D341Med (cell line): ENCODE results near the gene DAPK2.
"Not testable (repeated sequence)": the region's sequence is repeated elsewhere in the genome, so short reads cannot be mapped to it uniquely, and the experiment has no call there.

Experiments
- DNase-seq: peaks from one replicate; pipeline ENCODE4 v3.0.0; 2012; ENCODE audit warnings: low spot score

Gene DAPK2

DNA sequence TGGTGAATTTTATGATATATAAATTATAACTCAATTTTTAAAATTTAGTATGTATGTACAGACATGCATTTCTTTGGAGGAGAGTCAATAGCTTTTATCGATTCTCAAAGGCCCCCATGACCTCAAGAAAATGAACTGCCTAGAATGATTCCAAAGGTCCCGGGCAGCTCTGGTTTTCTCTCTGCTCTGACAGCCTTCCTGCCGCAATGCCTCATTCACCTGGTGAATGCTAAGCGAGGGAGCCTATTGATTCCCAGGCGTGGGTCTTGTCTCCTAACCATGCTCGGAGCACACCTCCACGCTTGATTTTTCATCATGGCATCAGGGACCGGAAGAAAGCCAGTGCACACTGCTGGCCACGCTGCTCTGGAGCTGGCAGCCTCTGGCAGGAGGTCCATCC is 132.9 kb downstream of the DAPK2 start:
- no peak for DNase-seq

DNA sequence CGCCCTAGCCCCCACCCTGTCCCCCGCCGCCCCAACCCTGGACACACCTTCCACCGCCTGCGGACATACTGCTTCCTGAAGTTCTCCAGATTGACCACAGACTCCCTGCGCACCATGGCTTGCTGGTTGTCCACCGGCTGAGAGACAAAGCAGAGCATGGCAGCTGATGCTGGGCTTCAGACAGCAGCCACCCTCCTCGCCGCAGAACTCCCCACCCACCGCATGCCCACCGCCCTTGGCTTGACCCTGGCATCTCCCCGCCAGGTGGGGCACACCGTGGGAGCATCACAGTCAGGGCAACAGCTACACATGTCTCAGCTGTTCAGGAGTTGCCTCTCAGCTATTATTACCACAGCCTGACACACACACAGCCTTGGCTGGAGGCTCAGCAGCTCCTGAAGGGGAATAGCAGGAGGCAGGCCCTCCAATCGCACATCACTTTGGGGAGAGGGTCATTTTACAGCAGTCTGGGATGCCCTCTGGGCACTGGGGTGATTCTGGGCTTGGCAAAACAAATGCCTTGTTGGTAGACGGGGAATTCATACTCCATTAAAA is 134.1 kb downstream of the DAPK2 start:
- DNase-seq = no peak

- no peak for DNase-seq
Measured at GRCh38 chr15:63911160-63911559, 135.1 kb downstream of the DAPK2 start.

DNA sequence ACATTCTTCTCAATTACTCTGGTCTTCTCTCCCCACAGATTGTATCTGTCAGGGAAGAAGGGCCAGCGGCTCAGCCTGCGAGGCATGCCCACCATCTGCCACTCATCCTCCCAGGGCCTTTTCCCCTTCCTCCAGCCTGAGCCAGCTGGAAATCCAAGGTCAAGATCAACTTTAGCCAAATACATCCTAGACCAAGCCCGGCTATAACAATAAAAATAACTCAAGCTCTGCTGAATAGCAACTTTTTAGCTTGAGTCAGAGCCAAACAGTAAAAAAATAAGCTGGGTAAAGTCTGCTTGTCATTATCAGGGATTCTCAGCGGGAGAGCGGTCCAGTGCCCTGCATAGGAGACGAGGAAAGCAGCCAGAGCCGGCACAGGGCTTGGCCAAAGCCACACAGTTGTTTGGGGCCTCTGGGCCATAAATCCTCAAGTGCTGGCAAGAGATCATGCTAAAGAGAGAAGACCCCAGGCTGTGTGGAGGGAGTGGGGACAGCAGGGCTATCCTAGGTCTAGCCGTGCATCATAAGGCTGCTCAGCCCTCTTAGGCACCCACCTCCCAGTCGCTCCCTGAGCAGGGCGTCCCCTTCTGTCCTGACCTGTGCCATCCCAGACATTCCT is 136.4 kb downstream of the DAPK2 start:
- no peak for DNase-seq

- no peak for DNase-seq
Measured at GRCh38 chr15:63908991-63909390, 137.3 kb downstream of the DAPK2 start.

- DNase-seq = no peak
Measured at GRCh38 chr15:63908281-63908680, 138.0 kb downstream of the DAPK2 start.

DNA sequence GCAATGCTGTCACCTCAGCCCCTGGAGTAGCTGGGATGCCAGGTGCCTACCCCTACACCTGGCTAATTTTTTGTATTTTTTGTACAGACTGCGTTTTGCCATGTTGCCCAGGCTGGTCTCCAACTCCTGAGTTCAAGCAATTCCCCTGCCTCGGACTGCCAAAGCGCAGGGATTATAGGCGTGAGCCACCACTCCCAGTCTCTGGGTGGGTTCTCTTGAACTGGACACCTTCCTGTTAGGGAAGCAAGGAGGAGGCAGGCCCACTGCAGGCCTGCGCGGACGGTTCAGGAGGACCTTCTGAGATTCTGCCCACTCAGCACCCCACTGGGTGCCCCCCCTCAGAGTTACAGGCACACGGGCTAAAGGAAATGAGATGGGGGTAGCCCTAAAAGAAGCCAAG is 138.8 kb downstream of the DAPK2 start:
- no peak for DNase-seq

- no peak for DNase-seq
Measured at GRCh38 chr15:63906266-63906584, 140.1 kb downstream of the DAPK2 start.

DNA sequence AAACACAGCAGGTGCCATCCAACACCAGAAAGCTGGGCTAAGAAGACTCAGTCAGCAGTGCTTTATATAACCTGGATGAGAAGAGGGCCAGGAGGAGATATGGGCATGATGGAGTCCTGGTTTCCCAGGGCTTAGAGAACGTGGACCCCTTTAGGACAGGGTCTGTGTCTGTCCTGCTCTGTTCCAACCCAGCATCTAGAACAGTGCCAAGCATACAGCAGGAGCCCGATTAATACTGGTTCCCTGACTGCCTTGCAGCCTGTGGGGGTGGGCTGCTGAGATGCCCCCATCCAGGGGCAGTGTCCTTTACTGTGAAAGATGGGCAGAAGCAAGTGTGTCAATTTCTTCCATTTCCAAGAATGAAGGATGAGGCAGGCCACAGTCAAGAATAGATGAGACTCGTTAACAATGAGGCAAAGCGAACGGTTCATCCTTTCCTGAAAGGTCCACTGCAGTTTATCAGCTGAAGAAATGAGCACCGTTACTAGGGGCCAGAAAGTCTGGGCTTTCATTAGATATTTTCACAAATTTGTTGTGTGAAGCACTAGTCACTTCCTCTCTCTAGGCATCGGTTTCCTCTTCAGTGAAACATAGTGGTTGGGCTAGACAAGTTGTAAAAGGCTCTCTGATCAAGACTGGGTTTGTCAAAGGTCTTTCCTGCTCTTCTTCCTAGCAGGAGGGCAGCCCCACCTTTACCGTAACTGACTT is 140.6 kb downstream of the DAPK2 start:
- no peak for DNase-seq

- DNase-seq = no peak
Measured at GRCh38 chr15:63905131-63905530, 141.2 kb downstream of the DAPK2 start.

- DNase-seq = no peak
Measured at GRCh38 chr15:63904042-63904441, 142.2 kb downstream of the DAPK2 start.

- no peak for DNase-seq
Measured at GRCh38 chr15:63902671-63903035, 143.6 kb downstream of the DAPK2 start.

- no peak for DNase-seq
Measured at GRCh38 chr15:63901912-63902670, 144.2 kb downstream of the DAPK2 start.

DNA sequence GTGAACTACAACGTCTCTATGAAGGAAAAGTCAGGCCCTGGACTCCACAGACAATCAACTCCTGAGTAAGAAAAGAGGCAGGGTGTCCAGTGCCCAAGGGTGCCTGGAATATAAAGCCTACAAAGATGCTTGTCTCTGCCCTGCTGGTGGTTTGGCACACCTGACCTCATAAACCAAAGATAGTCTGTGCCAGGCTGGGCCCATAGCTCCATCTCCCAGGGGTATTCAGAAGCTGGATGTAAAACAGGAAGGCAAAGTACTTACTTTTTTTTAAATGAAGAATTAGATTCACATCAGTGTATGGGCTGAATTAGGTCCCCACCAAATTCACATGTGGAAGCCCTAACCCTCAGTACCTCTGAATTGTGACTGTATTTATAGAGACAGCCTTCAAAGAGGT is 146.0 kb downstream of the DAPK2 start:
- DNase-seq = no peak

DNA sequence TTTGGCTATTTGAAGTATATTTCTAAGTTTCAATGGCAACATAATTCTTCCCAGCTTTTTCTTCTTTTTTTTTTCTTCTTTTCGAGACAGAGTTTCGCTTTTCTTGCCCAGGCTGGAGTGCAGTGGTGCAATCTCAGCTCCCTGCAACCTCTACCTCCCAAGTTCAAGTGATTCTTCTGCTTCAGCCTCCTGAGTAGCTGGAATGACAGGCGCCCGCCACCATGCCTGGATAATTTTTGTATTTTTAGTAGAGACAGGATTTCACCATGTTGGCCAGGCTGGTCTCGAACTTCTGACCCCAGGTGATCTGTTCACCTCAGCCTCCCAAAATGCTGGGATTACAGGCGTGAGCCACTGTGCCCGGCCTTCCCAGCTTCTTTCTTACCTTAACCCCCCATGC is 146.7 kb downstream of the DAPK2 start:
- not testable (repeated sequence) for DNase-seq

- DNase-seq = no peak
Measured at GRCh38 chr15:63899193-63899592, 147.1 kb downstream of the DAPK2 start.

DNA sequence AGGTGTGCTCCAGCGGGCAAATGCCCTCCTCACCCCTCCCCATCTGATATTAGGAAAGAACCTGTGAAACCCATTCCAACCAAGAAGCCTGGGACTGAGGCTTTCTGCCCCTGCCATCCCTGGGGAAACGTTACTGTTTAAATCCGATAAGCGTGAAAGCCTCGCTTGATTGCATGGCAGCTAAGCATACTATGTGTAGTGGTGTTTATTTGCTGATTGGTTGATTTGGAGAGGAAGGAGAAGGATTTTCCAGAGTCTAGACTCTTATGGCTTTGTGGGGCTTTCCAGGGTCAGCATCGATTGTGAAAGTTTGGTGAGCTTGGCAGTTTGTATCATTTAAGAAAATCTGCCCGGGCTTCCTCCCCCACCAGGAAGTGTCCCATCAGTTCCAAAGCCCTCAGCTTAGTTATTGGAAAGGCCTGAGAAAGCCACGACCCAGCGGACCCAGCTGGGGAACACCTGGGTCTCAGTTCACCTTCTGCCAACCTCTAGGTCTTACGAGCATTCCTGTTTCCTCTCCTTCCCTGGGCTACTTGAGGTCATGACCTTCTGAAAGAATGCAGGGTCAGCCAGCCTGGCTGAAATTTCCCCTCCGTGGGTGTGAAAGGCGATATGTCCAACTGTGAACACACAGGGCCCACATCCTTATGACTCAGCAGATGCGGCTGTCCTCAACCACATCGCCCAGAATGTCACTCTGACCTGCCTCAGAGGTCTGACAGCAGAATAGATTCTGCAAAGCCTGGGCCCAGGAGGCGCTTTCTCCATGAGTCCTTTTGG is 149.8 kb downstream of the DAPK2 start:
- DNase-seq = no peak

DNA sequence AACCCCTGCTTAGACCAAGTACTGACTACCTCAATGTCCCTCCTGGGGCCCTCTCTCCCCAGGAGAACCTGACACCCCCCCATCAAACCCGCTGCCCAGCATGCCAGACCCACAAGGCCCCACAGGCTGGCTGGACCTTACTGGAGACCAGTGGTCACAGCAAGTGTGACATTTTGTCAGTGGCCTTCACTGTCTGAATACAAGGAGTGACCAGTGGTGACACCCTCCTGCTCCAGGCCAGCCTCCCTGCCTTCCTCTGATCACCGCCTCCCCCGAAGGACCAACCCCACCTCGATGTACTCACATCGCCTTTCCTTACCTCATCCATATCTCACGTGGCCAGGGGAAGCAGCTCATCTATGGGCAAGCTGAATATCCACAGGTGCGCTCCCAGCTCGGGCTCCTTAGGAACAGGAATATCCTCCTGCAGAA is 150.5 kb downstream of the DAPK2 start:
- no peak for DNase-seq

DNA sequence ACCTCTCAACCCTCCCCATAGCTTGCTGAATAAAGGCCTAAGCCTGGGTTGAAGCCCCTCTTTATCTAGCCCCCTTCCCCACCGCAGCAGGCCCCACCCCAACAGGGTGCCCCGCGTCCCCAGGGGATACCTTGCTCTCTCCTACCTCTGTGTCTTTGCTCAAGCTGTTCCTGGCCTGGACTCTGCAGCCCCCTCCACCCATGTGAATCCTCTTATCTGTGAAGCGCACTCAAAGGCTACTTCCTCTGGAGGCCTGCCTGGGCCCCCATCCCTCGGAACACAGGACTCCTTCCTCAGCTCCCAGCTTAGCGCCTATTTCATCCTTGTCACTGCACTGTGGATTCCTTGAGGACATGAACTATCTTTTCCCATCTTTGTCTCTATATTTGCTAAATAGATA is 151.1 kb downstream of the DAPK2 start:
- DNase-seq = no peak

GRCh38 chr15:63894662-63894949 is 151.7 kb downstream of the DAPK2 start:
- no peak for DNase-seq

DNA sequence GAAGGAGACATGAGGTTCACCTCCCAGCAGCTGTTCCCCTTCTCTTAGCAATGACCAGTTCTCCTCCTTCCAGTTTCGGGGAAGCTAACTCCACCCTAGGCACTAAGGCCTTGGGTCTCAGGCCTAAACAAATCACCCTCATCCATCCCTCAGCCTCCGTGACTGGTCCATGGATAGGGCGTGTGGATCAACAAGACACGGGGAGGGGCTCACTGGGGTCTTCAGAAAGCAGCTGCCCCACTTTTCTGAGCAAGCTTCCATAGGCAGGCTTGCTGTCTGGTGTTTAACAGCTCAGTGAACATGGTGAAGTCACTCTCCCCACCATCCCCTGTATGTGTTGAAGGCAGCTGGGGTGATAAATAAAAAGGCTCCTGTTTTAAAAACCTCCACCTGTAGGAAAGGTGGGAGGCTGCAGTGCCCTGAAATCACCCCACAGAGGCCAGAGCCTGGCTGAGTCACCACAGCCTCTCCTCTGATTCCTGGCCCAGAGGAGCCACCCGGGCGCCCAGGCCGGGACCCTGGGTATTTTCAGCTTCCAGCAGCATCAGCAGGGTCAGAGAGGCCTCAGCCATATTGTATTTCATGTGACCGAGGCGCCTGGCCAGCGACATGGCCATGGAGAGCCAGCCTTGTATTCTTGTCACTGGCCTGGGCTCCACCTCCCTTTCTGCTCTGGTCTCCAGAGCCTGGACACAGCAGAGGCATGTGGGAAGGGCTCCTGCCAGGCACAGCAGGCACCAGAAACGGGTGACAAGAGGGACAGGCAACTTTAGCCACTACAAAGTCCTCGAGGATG is 152.2 kb downstream of the DAPK2 start:
- no peak for DNase-seq
